HG02610 (cell line): ENCODE results near the gene MTFP1.
"Not testable (repeated sequence)": the region's sequence is repeated elsewhere in the genome, so short reads cannot be mapped to it uniquely, and the experiment has no call there.

ENCODE experiments used
- ATAC-seq: cut with Tn5 transposase; IDR thresholded peaks from one replicate; pipeline ENCODE4 v1.9.1; 2021; ENCODE audit warnings: mild to moderate bottlenecking, moderate library complexity; ENCODE audit not compliant: unreplicated experiment

The MTFP1 gene

DNA sequence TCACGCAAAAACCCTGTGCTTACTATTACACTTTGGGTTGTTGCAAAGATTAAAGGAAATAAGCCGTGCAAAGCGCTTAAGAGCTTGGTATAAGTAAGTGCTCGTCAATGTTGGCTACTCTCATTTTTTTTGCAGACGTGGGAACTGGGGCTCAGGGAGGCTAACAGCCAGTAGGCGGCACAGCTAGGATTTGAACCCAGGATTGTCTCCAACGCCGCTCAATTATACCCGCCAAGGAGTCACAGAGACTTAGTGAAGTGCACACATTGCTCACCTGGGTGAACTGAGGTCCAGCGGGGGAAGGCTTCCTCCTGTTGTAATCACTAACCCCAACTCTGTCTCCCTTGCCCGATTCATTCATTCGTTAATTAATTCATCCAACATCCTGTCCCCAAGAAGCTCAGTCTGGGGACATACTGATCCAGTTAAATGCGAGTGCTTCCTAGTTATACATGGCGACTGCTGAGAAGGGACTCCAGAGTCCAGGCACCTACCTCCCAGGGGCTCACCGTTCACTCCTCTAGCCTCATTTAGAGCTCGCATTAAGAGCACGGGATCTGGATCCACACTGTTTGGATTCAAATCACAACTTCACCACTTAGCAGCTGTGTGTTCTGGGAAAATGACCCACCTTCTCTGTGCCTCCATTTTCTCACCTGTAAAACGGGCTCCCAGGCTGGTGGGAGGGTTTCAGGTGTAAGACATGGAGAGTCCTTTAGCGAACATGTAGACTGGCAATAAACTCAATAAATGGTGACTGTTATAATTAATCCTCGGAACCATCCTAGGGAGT is 838 bp upstream of the MTFP1 start:
- ATAC-seq = no peak

GRCh38 chr22:30425327-30425615 is 297 bp upstream of the MTFP1 start:
- ATAC-seq = no peak

- ATAC-seq = no peak
Measured at GRCh38 chr22:30426388-30427353, 1.1 kb downstream of the MTFP1 start.

GRCh38 chr22:30427871-30428270 is 2.3 kb downstream of the MTFP1 start:
- ATAC-seq = no peak

GRCh38 chr22:30429887-30430286 is 4.3 kb downstream of the MTFP1 start:
- no peak for ATAC-seq

GRCh38 chr22:30430933-30431332 is 5.4 kb downstream of the MTFP1 start:
- ATAC-seq = no peak

DNA sequence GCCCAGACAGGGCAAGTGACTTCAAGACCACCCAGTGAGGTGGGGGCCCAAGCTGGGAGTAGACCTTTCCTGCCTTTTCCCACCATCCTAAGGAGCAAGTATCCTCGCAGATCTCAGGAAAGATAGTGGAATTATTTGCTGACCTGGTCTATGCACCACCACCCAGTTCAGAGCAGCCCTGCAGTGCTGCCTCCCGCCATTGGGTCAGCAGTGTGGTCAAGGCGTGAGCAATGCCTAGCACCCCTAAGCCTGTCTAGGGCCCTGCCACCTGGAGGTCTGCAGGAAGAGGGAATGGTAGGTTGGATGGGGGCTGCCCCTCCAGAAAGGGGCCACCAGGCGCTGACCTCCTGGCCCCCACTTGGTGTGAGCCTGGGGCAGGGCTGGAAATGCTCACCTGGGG is 6.5 kb downstream of the MTFP1 start:
- ATAC-seq = no peak

GRCh38 chr22:30432520-30432919 is 7.0 kb downstream of the MTFP1 start:
- ATAC-seq = no peak

DNA sequence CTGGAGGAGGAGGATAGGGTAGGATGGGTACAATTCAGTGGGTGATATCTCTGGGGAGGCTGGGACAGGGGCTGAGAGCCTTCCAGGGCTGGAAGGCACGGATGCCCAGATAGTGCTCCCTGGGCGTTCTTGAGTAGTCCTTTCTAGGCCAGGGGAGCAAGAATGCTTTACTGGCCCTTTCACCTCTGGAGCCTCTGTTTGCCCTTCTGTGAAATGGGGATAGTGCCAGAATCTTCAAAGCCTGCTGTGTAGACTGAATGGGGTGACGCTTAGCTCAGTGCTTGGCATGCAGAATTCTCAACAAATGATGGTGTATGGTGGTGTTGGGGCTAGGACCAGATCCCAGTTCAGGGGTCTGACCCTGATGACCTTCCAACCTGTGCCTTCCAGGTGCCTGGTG is 7.7 kb downstream of the MTFP1 start:
- no peak for ATAC-seq

- no peak for ATAC-seq
Measured at GRCh38 chr22:30433773-30434172, 8.2 kb downstream of the MTFP1 start.

- ATAC-seq = no peak
Measured at GRCh38 chr22:30434843-30435242, 9.3 kb downstream of the MTFP1 start.

- no peak for ATAC-seq
Measured at GRCh38 chr22:30435674-30436126, 10.1 kb downstream of the MTFP1 start.

- no peak for ATAC-seq
Measured at GRCh38 chr22:30436196-30436595, 10.6 kb downstream of the MTFP1 start.

GRCh38 chr22:30438559-30438958 is 13.0 kb downstream of the MTFP1 start:
- no peak for ATAC-seq

GRCh38 chr22:30439226-30439625 is 13.7 kb downstream of the MTFP1 start:
- ATAC-seq = no peak

- no peak for ATAC-seq
Measured at GRCh38 chr22:30439836-30440235, 14.3 kb downstream of the MTFP1 start.

DNA sequence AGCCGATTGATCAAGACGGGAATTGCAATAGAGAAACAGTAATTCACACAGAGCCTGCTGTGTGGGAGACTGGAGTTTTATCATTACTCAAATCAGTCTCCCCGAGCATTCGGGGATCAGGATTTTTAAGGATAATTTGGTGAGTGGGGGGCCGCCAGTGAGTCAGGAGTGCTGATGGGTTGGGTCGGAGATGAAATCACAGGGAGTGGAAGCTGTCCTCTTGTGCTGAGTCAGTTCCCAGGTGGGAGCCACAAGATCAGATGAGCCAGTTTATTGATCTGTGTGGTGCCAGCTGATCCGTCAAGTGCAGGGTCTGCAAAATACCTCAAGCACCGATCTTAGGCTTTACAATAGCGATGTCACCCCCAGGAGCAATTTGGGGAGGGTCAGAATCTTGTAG is 15.5 kb downstream of the MTFP1 start:
- no peak for ATAC-seq

GRCh38 chr22:30444632-30445437 is 19.3 kb downstream of the MTFP1 start:
- no peak for ATAC-seq

- ATAC-seq = no peak
Measured at GRCh38 chr22:30445438-30446145, 20.0 kb downstream of the MTFP1 start.

- ATAC-seq = no peak
Measured at GRCh38 chr22:30447656-30448055, 22.1 kb downstream of the MTFP1 start.

GRCh38 chr22:30451488-30451887 is 25.9 kb downstream of the MTFP1 start:
- ATAC-seq = not testable (repeated sequence)
